Transverse colon (tissue), 4 donors: ENCODE measurements around the gene ZNF487.

Experiments
- CTCF ChIP-seq, 5 experiments: fragments of 200-600 bp in 3 of 5; fragments of 450-650 bp in 2 of 5; sonication (generic) in 3 of 5; IDR thresholded peaks; 1 replicate in 2 of 5; 2 replicates in 3 of 5; pipeline ENCODE4 v1.5.1; 2016 to 2017; ENCODE audit warnings: antibody characterized with exemption in 5 of 5, inconsistent platforms in 3 of 5, mild to moderate bottlenecking in 2 of 5, moderate library complexity in 1 of 5
- POLR2AphosphoS5 ChIP-seq, 3 donors: sonication (generic); formaldehyde crosslinking; IDR thresholded peaks; one replicate each; pipeline ENCODE4 v1.6.1; 2016; ENCODE audit warnings: antibody characterized with exemption in 3 of 3

- TF ChIP-seq CTCF (IDR thresholded peaks at IDR 0.05) = no peak
- TF ChIP-seq POLR2AphosphoS5 (IDR thresholded peaks at IDR 0.05) = no peak
These were observed 44.2 kb upstream of the ZNF487 start for GRCh38 chr10:43392748-43393147.
